8988T (cell line): ENCODE data around the gene MADCAM1.
"Not testable (repeated sequence)": the region's sequence is repeated elsewhere in the genome, so short reads cannot be mapped to it uniquely, and the experiment has no call there.

Source experiments
- DNase-seq: peaks from one replicate; pipeline ENCODE4 v3.0.0; 2011

MADCAM1 gene

DNA sequence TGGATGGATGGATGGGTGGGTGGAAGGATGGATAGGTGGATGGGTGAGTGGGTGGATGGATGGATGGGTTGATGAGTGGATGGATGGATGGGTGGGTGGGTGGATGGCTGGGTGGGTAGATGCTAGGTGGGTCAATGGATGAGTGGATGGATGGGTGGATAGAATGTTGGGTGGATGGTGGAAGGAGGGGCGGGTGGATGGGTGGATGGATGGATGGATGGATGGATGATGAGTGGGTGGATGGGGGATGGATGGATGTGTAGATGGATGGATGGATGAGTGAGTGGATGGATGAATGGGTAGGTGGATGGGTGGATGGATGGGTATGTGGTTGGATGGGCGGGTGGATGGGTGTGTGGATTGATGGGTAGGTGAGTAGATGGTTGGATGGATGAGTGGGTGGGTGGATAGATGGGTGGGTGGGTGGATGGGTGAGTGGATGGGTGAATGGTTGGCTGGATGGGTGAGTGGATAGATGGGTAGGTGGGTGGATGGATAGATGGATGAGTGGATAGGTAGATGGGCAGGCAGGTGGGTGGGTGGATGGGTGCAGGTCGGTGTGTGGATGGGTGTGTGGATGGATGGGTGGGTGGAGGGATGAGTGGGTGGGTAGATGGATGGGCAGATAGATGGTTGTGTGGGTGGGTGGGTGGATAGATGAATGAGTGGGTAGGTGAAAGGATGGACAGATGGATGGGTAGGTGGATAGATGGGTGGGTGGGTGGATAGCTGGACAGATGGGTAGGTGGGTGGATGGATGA, 31.1 kb upstream of the MADCAM1 start:
- no peak for DNase-seq

GRCh38 chr19:467554-467953, 28.7 kb upstream of the MADCAM1 start:
- DNase-seq: no peak

- DNase-seq: no peak
These were observed 27.6 kb upstream of the MADCAM1 start for GRCh38 chr19:468587-469256.

DNA sequence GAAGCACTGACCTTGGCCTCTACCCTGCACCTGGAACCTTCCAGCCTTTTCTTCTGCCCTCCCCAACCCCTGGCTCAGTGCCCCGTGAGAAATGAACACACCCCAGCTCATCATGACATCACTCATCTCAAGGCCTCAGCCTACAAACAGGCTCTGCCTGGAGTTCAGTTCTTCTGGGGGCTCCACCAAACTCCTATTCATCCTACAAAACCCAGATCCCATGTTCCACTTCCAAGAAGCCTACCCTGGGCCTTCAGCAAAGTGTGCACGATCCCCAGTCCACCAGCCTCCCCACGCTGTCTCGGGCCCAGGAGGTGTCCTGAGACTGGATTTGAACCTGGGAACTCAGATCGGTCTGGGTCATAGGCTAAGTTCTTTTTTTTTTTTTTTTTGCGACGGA, 26.5 kb upstream of the MADCAM1 start:
- DNase-seq: no peak

DNA sequence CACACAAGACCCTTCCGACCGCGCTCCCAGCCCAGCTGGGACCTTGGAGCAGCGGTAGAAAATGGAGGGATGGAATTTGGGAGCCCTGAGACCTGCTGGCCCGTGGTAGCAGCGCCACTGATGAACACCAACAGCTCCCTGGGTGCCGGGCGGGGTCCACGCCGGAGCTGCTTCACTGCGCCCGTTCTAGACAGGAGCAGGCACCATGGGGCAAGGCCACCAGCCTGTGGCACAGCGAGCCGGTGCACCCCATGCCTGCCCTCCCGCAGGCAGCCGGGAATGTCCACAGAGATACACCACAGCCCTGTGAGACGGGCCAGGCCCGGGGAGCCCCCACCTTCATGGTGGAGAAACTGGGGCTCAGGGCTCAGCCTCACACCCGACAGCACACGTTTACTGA, 25.6 kb upstream of the MADCAM1 start:
- no peak for DNase-seq

GRCh38 chr19:472005-472858, 24.1 kb upstream of the MADCAM1 start:
- no peak for DNase-seq

GRCh38 chr19:474126-475078, 21.9 kb upstream of the MADCAM1 start:
- no peak for DNase-seq

DNA sequence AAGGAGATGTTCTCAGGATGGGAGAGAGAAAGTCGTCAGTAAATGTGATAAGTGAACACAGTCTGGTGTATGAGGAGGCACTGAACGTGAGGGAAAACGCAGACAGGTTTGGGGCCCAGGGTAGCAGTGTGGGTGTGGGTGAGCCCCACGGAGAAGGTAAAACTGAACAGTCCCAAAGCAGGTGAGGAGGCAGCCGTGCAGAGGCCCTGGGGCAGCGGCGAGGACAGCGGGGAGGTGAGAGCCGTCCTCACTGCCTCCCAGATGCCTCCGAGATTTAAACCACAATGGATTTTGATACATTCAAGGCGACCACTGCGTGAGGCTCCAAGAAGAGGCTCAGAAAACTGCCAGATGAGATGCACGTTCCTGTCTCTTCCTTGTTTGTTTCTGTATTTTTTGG, 20.9 kb upstream of the MADCAM1 start:
- no peak for DNase-seq

- no peak for DNase-seq
These were observed 17.9 kb upstream of the MADCAM1 start for GRCh38 chr19:478236-478903.

GRCh38 chr19:478976-479375, 17.3 kb upstream of the MADCAM1 start:
- no peak for DNase-seq

DNA sequence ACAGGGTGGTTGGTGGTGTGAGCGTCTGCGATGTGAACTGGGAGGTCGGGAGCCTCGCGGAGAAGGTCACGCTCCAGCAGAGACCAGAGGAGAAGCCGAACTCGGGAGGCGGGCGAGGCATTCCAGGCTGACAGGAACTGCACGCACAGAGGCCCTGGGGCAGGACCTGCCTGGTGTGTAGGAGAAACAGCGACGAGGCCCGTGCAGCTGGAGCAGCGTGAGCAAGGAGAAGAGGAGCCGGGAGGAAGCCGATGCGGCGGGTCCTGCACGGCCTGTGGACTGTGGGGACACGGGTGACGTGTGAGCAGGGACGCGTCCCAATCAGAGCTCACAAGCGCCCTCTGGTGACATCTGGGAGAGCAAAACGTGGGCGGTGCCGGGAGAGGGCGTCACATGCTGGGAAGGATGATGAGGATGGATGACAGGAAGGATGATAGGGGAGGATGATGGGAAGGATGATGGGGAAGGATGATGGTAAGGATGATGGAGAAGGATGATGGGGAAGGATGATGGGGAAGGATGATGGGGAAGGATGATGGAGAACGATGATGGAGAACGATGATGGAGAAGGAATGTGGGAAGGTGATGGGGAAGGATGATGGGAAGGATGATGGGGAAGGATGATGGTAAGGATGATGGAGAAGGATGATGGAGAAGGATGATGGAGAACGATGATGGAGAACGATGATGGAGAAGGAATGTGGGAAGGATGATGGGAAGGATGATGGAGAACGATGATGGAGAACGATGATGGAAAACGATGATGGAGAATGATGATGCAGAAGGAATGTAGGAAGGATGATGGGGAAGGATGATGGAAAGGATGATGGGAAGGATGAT, 16.1 kb upstream of the MADCAM1 start:
- DNase-seq: no peak

- DNase-seq: not testable (repeated sequence)
These were observed 15.2 kb upstream of the MADCAM1 start for GRCh38 chr19:481100-481499.

DNA sequence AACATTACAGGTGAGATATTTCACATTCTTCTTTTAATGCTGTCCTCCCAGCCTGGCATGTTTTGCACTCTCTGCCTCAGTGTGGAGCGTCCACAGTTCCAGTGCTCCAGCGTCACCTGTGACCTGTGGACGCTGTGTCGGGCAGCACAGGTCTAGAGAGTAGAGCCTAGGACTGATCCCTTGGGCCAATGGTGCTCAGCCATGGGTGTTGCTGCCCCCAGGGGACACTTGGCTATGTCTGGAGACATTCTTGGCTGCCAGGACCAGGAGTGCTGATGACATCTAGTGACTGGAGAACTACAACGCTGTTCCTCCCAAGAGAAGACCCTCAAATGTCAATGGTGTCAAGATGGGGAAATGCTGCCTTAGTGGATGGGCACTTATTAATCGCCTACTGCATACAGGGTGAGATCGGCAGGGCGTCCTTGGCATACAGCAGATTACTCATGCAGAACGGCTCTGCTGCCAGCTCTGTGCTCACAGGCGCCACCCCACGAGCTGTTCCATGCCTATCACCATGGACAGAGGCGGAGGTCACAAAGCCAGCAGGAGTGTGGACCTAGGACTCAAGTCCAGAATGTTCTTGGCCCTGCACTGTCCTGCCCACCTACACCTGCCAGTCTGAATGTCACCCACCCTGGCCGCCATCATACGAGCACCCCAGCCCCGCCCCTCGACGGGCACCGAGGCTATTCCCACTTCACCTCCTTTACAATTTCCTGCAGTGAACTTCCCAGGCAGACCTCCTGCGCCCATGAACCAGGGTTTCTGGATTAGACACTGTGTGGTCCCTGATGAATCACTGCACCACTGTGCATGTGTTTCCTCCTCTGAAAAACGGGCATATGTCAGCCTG, 13.9 kb upstream of the MADCAM1 start:
- no peak for DNase-seq

DNA sequence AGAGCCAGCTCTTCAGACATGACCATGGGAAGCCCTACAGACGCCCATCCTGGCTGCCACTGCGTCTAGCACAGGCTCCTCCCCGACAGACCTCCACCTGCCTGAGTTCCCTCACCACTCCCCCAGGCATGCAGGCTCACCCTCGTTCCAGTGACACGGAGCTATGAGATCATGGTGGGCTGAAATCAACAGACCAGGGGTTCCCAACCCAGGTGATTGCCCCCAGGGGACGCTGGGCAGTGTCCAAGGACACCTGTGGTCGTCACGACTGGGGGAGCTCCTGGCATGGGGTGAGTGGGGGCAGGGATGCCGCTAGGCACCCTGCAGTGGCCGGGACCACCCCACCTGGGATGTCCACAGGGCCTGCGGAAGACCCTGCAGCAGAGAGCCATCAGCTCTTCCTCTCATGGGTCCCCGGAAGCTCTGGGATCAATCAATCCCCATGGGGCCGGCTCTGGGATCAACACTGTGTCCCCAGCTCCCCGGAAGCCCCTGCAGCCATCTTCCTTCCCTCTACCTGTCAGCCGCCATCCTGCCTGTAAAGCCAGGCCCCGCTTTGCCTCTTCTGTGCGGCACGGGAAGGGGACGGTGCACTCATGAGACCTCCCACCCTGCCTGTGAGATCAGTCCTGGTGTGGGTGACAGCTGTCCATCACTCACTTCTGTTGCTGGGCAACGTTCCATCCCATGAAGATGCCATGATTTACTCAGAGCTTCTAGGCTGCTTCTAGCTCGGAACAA, 12.8 kb upstream of the MADCAM1 start:
- DNase-seq: no peak

GRCh38 chr19:484494-484893, 11.8 kb upstream of the MADCAM1 start:
- no peak for DNase-seq

- no peak for DNase-seq
These were observed 11.2 kb upstream of the MADCAM1 start for GRCh38 chr19:485077-485476.

DNA sequence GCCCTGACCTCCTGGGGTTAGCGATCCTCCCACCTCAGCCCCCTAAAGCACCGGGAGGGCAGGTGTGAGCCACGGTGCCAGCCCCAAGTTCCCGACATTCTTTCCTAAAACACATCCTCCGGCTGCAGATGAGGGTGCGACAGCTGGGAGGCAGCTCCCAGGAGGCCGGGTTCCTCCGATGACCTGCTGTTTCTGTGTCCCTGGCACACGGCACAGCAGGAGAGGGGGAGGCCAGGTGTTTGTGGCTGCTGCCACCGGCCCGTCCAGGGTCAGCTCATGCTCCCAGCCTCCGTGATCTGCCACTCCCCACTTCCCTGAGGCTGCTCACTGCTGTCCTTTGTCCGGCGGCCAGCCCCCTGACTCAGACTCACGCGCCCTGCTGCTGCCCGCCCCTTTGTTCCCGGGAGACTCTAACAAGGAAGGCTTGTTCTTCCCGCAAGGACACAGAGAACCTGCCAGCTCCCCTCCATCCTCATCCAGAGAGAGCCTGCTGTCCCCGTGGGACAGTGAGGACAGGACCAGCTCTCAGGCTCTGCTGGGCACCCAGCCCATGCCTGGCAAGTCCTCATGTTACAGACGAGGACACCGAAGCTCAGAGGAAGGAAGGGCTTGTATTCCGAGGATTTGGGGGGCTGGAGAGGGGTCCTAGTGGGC, 10.6 kb upstream of the MADCAM1 start:
- no peak for DNase-seq
